Endothelial cell of umbilical vein (primary cell): ENCODE data around the gene PEX16.

Experiments
- EZH2 ChIP-seq: IDR thresholded peaks from 2 replicates; pipeline ENCODE4 v1.6.1; 2012; ENCODE audit warnings: borderline replicate concordance, low read depth, mild to moderate bottlenecking, moderate library complexity, low read length, inconsistent platforms; ENCODE audit not compliant: severe bottlenecking
- FOS ChIP-seq: IDR thresholded peaks from 2 replicates; pipeline ENCODE4 v1.6.1; 2011; ENCODE audit warnings: mild to moderate bottlenecking, low read length, moderate library complexity, borderline replicate concordance; ENCODE audit not compliant: insufficient read depth
- MYC ChIP-seq: IDR thresholded peaks from one replicate; pipeline ENCODE4 v1.6.1; 2011; ENCODE audit warnings: mild to moderate bottlenecking, low read depth, low read length
- POLR2A ChIP-seq: IDR thresholded peaks from 2 replicates; pipeline ENCODE4 v1.6.1; 2012; ENCODE audit warnings: low read depth, mild to moderate bottlenecking, control low read depth, low read length
- POLR2AphosphoS5 ChIP-seq: IDR thresholded peaks from 2 replicates; pipeline ENCODE4 v1.6.1; 2012; ENCODE audit warnings: low read depth, mild to moderate bottlenecking, control low read depth, low read length, moderate library complexity; ENCODE audit not compliant: insufficient read depth
- TF ChIP-seq, protein P1 (sequence below), 2 donors: IDR thresholded peaks; 1 replicate in 1 of 2; 2 replicates in 1 of 2; pipeline ENCODE4 v1.5.1; 2011; ENCODE audit warnings: low read length in 2 of 2, mild to moderate bottlenecking in 2 of 2, moderate library complexity in 2 of 2, control low read depth in 1 of 2, inconsistent platforms in 1 of 2, low read depth in 1 of 2; ENCODE audit not compliant: insufficient read depth in 1 of 2; ENCODE audit errors: extremely low read depth in 1 of 2
- TF ChIP-seq, protein P2 (sequence below): IDR thresholded peaks from 2 replicates; pipeline ENCODE4 v1.6.1; 2011; ENCODE audit not compliant: insufficient read depth, insufficient read length

DNA sequence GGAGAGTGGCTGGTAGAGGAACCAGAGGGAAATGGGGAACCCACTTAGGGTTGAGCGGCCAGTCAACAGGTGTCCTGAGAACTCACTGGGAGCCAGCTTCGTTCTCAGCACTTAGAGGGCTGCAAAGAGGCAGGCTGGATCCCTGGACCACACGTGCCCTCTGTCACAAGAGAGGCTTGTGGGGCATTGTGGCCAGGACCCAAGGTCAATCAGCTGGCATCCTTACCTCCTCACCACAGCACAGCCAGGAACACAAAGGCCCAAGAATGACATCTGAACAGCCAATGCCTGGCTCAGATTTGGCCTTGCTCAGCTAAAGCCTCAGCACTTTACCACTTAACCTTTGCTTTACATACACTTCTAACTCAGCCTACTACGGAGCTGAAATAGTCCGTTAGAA, 24.8 kb downstream of the PEX16 start:
- TF ChIP-seq, protein P1, sequence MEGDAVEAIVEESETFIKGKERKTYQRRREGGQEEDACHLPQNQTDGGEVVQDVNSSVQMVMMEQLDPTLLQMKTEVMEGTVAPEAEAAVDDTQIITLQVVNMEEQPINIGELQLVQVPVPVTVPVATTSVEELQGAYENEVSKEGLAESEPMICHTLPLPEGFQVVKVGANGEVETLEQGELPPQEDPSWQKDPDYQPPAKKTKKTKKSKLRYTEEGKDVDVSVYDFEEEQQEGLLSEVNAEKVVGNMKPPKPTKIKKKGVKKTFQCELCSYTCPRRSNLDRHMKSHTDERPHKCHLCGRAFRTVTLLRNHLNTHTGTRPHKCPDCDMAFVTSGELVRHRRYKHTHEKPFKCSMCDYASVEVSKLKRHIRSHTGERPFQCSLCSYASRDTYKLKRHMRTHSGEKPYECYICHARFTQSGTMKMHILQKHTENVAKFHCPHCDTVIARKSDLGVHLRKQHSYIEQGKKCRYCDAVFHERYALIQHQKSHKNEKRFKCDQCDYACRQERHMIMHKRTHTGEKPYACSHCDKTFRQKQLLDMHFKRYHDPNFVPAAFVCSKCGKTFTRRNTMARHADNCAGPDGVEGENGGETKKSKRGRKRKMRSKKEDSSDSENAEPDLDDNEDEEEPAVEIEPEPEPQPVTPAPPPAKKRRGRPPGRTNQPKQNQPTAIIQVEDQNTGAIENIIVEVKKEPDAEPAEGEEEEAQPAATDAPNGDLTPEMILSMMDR (IDR thresholded peaks at IDR 0.05; ENCODE audit: extremely low read depth in 1 of 2, insufficient read depth in 1 of 2, low read depth in 1 of 2, low read length in 2 of 2): no peak
- TF ChIP-seq MYC (no peak), POLR2A (no peak), FOS (no peak), POLR2AphosphoS5 (no peak), EZH2 (no peak)
- TF ChIP-seq, protein P2, sequence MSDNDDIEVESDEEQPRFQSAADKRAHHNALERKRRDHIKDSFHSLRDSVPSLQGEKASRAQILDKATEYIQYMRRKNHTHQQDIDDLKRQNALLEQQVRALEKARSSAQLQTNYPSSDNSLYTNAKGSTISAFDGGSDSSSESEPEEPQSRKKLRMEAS: no peak
